Stimulated activated CD4-positive, alpha-beta T cell treated with anti-CD3 and anti-CD28 coated beads, Interleukin-4, amount 100 ng/mL, for 1 hour (primary cell): Measurements from ENCODE around the gene IGF1R.
"Not testable (repeated sequence)": the region's sequence is repeated elsewhere in the genome, so short reads cannot be mapped to it uniquely, and the experiment has no call there.

Experiments
- DNase-seq: peaks from one replicate; pipeline ENCODE4 v3.0.0-alpha.2; 2020

IGF1R gene

DNA sequence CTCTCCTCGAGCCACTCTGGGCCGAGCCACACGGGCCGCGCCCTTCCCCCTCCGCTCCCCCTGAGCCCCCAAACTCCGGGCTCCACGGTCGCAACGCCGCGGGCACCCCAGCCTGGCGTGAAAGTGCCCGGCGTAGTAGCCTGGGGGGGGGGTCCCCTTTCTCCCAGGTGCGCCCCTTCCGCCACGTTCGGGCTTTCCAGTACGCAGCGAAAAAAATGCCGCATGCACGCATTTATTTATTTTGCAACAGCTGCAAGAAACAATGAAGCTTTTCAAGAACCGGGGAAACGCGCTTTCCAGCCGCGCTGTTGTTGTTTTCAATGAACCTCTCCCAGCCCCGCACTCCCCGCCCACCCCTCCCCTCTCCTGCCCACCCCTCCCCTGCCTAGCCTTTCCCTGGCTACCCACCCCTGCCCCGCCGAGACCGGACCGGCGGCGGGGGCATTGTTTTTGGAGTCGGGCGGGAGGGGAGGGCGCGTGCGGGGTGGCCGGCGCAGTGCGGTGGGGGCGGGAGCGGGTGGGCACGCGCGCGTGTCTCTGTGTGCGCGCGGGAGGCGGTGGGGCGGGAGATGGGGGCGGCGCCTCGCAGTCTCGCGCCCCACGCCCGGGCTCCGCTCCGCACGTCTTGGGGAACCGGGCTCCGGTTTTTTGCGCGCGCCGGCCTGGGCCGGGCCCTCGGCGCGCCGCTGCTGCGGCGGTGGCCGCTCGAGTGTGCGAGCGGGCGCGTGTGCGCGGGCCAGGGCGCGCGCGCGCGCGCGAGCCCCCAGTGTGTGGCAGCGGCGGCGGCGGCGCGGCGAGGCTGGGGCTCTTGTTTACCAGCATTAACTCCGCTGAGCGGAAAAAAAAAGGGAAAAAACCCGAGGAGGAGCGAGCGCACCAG lies at the start of gene IGF1R:
Gene IGF1R, plus strand, starts transcription at position 766 of the 880 bp plus-strand sequence. CDS start 1,043 bp downstream, outside the sequence.
- peak; percentile 88 for DNase-seq

DNA sequence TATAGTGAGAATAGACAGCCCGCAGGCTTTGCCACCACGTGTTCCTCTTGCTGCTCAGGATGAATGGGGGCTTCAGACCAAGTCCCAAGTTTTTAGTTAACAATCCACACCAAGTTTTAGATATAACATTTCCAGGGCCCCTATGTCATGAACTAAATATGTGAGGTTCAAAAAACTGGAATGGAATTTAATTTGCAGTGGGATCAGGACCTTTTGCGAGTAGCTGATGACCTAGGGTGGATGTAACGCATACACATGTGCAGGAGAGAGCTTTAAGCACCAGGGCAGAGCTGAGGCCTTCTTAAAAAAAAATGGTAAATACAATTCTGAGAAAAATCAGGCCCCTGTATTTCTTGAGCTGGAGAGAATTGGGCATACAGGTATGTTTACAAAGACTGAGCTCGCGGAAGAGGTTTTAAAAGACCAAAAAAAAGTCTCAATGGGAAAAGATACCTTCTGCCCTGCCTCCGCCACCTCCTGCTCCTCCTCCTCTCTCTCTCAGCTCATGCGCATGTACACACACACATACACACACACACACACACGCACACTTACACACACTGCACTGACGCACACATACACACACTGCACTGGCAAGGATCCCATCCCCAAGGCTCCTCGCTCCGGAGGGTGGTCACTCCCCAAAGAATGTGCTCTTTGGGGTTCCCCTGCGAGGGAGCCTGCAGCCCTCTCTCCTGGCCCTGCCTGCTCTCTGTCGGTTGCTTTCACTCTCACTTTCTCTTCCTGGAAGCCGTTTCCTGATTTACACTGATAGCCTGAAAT lies 48.2 kb upstream of the IGF1R start:
- DNase-seq: peak; percentile 39

DNA sequence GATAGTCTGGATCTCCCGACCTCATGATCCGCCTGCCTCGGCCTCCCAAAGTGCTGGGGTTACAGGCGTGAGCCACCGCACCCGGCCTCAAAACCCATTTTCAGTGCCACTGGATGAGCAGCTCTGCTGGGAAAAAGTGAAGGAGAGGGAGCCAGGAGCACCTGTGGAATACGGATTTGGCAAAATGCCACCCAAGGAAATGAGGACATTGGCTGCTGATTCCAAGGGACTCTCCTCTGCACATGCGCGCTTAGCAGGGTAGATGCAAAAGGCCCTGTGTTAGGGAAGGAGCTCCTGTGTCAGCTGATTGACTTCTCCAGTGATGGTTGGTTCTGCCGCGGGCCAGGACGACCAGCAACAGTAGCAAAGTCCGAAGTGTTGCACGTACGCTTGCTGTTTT lies 43.4 kb upstream of the IGF1R start:
- DNase-seq: no peak

DNA sequence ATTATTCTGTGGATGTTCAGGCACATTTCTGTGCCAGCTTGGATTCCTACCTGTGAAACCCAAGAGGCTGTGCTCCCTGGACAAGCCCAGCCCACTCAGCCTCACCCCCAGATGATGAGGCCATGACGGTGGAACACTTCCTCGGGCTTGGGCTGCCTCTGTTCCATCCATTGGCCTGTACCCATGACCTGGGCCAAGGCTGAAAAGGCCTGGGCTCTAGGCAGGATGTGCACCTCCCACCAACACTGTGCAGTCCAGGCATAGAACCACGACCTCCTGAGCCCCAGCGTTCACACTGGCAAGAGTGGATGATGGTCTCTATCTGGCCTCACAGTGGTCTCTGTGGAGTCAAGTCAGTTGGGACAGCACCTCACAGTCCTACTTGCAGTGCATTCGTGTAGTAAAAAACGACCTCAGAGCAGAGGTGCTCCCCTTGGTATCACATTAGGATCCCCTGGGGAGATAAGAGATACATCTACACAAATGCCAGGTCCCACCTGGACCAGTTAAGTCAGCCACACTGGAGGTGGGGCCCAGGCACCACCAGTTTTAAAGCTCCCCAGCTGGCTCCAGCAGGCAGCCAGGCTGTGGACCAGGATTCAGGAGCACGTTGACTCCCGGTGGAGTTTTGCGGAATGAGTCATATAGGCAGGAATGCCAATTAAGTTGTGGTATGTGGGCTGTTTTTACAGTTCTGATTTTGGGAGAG lies 39.0 kb upstream of the IGF1R start:
- no peak for DNase-seq

DNA sequence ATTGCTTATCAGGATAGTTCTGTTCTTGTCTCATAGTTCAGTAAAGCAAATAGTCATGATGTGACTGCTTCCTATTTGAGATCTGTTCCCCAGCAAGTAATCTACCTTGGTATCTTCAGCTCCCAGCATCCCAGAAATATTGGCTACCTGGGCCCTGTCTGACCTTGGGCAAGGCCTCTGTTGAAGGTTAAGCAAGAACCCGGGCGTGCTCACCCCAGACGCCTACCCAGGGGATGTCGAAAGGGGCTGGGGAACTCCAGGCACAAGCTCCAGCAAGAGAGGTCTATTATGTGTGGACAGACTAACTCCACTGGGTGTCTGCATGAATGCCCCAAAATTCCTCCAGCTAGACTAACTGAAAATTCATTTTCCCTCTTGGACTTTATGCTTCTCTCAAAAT lies 37.3 kb upstream of the IGF1R start:
- no peak for DNase-seq

DNA sequence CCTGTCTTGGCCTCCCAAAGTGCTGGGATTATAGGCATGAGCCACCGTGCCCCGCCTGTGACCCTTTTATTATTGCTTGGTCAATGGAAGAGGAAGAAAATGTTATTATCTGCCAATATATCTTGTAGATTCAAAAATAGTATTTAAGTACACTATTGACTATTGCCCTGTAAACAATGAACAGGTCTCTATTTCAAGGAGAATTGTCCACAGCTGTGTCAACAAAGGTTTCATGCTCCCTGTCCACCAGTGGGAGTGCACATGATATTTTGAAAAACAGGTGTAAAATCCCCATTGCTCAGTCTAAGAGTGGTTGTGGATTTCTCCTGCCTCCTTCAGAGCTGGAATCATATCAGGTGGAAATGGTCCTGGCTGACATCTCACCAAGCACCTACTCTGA lies 36.5 kb upstream of the IGF1R start:
- DNase-seq: no peak

DNA sequence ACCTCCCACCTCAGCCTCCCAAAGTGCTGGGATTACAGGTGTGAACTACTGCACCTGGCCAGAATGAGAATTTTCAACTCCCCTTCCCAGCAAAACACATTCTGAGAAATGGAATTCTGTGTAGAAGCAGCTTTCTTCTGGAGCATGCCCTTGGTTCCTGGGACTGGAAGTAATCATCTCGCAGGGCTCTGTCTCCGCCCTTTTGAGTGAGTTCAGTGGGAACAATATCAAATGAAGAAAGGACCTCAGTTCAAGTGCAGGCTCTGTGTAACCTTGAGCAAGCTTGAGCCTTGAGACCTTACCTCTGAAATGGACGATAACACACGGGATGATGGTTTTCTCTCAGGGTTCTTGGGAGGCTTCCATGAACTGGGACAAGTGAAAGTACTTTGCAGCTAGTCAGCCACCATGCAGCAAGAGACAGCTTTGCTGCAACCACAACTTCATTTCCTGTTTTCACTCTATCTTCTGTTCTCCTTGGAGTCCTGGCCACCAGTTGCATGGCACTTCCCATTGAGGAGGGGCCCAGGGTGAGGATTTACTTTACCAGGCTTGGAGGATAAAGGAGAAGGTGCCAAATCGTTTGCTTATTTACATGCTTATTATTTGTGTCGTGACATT lies 35.7 kb upstream of the IGF1R start:
- DNase-seq: no peak

DNA sequence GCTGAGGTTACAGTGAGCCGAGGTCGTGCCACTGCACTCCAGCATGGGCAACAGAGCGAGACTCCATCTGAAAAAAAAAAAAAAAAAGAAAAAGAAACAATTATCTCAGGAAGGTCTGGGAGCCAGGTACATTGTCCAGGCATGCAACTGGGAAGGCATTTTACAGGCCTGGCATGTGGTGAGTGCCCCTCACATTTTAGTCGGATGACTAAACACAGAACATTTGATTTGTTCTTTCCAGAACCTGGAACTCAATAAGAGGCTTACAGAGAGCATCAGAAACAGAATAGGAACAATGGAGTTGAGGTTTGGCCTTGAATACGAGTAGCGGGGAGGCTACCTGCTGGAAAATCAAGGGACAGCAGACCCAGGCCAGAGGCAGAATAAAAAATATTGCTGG lies 33.7 kb upstream of the IGF1R start:
- no peak for DNase-seq

DNA sequence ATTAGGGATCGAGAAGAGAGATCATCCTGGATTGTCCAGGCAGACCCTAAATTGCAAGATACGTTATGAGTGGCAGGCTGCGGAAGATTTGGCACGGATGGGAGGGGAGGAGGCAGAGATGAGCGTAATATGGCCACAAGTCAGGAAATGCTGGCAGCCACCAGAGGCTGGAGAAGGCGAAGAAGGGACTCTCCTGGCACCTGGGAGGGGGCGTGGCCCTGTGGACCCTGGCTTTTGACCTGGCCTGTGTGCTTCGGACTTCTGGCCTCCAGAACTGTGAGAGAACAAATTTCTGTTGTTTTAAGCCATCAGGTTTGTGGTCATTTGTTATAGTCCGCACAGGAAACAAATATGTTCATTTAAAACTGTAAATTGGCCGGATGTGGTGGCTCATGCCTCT lies 31.9 kb upstream of the IGF1R start:
- no peak for DNase-seq

DNA sequence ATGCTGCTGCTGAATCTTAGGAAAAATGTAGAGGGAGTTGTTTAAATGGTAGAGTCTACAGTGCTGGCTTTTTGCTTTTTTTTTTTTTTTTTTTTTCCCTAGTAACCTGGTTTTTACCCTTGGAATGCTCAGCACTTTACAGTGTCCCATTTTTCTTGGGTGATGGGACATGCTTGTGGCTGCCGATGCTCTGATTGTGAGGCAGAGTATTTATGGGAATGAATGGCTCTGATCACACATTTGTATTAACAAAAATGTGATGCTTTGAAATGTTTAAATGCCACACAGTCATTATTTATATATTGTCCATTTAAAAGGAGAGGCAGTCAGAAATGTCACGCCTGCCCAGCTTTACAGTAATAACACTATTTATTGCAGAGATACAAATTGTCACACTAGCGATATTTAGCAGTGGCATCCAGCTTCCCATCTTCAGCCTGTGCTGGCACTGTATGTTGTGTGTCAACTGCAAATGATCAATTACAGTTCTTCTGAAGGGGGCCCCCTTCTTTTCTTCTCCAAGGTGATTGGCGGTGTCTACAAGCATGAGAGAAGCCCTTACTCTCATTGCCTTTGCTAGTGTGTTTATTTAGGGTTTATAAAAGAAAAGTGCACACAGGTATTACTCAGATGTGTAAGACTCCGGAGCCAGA lies 30.9 kb upstream of the IGF1R start:
- no peak for DNase-seq

DNA sequence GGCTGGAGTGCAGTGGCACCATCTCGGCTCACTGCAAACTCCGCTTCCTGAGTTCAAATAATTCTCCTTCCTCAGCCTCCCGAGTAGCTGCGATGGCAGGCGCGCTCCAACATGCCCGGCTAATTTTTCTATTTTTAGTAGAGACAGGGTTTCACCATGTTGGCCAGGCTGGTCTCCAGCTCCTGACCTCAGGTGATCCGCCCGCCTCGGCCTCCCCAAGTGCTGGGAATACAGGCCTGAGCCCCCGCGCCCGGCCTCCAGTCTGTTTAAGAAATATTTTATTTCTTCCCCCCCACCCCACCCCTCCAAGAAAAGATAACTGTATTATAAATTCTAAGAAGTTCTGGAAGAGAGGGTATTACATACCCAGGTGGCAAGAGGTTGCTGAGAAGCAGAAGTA lies 29.8 kb upstream of the IGF1R start:
- not testable (repeated sequence) for DNase-seq

DNA sequence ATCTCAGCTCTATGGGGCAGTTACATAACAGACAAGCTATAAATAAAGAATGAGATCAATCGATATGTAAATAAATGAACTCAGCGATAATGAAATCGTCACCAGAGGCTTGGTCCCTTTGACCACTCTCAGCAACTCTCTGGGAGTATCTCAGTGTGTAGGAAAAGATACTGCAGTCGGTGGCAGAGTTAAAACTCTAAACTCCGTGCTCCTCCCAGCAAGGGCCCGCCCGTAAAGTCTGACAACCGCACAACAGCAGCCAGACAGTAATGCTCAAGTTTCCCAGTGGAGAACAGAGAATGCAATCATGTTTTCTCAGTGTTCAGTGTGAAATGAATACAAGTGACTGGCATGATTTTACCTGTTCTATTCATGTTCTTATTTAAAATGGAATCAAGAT lies 28.3 kb upstream of the IGF1R start:
- no peak for DNase-seq

DNA sequence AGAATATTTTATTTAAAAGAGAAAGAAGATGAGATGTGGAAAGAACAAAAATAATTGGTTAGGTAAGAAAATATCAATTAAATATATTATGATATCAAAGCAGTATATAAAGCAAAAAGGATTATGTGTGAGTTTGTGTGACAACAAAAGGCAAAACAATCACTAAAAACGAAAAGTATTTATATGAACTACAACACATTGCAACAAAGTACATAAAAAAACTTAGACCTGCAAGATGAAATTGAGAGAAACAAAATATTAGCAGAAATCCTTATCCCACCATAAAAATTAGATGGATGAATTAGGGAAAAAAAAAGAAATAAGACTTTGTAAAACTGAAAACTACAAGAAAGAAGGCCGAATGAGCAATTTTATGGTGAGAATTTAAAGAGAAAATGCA lies 27.3 kb upstream of the IGF1R start:
- no peak for DNase-seq

DNA sequence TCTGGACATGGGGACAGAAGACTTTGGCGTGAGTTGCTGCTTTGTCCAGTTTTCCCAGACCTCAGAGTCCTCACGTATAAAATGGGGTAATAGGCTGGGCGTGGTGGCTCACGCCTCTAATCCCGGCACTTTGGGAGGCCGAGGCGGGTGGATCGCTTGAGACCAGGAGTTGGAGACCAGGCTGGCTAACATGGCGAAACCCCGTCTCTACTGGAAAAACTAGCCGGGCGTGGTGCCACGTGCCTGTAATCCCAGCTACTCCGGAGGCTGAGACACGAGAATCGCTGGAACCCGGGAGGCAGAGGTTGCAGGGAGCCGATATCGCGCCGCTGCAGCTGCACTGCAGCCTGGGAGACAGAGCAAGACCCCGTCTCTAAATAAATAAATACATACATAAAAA lies 22.7 kb upstream of the IGF1R start:
- no peak for DNase-seq

DNA sequence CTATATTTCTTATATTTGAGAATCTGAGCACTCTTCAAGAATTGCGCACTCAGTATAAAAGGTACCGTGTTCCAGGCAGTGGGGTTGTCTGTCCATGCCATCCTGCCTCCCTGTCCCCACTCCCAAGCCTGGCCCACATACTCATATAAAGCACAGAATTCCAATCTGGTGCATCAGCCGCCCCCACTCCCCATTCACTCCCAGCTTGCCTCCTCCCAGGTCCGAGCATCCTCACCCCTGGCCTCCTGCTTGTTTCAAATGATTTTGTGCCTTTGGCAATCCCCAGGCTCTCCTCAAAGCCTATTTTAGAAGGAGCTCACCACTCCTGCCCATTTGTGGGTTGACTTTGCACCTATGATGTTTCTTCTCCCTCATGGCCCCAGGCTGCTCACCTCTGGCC lies 22.2 kb upstream of the IGF1R start:
- no peak for DNase-seq

DNA sequence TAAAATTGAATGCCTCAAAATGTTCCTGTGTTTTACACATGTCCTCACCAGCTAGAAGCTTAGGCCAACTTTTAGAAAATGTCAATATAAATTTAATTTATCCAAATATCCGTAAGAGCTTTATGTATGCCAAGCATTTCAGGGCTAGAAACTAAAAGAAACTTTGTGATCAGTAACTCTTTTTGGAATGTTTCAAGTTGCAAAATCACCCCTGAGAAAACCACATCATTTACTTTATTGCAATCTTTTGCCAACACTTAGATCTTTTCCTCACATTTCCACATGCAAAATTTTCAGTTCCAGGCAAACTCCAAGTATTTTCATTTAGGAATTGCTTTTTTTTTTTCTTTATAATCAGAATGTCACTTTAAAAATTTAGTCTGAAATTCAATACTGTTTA lies 20.1 kb upstream of the IGF1R start:
- no peak for DNase-seq

DNA sequence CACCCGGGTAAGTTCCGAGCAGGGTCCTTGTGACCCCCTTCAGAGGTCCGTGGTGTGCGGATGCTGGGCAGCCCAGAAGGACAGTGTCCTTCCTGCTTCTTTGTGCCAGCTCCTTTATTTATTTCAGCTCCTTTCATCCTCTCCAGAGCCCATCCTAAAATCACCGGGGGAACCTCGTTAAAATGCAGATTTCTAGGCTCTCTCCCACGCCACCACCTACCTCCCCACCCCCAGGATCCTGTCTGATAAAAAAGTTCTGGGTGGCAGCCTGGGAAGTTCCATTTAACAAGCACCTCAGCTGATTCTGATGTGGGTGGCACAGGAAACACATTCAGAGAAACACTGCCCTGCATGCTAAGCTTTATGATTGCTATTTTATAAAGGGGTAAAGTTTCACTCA lies 12.5 kb upstream of the IGF1R start:
- no peak for DNase-seq

DNA sequence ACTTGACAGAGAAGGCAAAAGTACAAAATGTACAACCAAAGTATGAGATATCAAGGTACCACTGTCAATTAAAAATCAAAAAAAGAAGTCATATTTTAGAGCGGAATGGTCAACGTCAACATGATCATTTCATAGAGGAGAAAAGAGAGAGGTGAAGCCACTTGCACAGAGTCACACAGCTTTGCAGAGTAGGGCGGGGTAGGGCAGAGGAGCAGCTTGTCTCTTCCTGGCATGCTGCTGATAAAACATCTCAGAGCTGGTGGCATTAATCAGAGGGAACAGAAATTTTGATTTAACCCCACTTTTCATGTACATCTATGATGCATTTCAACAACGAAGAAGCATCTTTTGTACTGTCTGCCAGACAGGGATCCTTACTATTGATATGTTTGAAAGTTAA lies 5.2 kb upstream of the IGF1R start:
- DNase-seq: no peak

DNA sequence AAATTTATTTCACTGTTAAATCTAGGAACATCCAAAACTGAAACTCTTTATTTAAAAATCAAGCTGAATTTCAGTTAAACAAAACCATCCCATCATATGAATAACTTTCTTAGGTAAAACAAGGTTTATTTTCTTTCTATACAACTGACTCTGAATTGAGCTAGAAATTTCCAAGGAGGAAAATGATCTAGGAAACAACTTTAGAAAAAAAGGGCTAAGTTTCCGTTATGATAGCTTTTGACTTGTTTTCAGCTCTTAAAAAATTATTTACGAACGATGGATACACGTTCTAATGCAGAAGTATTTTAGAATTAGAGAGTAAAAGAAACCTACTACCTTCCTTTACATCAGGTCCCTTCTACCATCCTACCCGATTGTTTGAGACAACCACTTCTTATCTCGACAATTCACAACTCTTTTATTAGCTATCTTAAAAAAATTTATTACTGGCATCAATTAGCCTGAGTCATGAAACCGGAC lies 1.8 kb upstream of the IGF1R start:
- no peak for DNase-seq

DNA sequence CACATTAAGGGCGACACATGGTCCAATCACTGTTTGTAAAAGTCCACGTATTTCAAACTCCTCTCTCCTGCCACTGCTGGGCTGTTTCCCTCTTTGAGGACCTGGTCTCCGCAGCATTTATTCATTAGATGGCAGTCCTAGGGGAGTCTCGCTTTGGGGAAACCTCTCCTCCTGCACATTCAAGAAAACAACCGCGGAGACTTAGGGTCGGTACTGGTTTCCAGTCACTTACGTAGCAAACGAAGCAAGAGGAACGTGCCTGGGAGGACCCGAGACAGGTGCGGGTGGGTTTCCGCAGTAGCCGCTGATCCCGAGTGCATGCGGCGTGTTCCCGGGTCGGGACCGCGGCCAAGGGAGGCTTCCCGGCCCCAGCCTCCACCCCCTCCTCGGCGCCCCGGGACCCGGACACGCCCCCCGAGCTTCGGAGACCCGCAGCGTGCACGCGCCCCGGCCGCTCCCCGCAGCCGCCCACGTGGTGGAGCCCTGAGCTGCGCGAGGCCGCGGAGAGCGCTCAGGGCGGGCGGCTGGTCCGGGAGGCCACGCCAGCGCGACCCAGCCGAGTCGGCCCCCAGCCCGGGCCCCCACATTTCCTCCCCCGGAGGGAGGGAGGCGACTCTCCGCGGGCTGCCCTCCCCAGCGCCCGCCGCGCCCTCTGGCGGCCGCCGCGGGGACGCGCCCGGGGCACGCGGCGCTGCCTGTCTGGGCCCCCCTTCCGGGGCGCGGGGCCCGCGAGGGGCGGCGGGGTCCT lies 1.1 kb upstream of the IGF1R start:
- DNase-seq: peak; percentile 75

DNA sequence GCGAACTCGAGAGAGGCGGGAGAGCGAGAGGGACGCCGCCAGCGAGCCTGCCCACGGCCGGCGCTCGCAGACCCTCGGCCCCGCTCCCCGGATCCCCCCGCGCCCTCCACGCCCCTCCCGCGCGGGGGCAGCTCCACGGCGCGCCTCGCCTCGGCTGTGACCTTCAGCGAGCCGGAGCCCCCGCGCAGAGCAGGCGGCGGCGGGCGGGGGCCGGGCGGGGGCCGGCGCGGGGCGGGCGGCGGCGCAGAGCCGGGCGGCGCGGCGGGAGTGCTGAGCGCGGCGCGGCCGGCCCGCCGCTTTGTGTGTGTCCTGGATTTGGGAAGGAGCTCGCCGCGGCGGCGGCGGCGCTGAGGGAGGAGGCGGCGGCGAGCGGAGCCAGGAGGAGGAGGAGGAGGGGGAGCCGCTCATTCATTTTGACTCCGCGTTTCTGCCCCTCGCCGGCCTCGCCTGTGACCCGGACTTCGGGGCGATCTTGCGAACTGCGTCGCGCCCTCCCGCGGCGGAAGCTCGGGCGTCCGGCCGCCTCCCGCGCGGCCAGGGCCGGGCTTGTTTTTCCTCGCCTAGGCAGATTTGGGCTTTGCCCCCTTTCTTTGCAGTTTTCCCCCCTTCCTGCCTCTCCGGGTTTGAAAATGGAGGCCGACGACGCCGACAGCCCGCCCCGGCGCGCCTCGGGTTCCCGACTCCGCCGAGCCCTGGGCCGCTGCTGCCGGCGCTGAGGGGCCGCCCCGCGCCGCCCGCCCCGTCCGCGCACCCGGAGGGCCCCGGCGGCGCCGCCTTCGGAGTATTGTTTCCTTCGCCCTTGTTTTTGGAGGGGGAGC lies 524 bp downstream of the IGF1R start:
- DNase-seq: peak; percentile 54
